Fibroblast of mammary gland (primary cell): ENCODE results near the gene MKNK2.

Source experiments
- DNase-seq: peaks from one replicate; pipeline ENCODE4 v3.0.0-alpha.2; 2010; ENCODE audit warnings: low read depth
- H3K4me3 ChIP-seq: 2 replicates; pipeline ENCODE4 v1.5.1; 2011; ENCODE audit warnings: low read depth, mild to moderate bottlenecking, low read length, moderate library complexity; ENCODE audit not compliant: control insufficient read depth
- CTCF ChIP-seq: conservative IDR thresholded peaks from 2 replicates; pipeline ENCODE4 v1.5.1; 2011; ENCODE audit warnings: low read depth, low read length, inconsistent platforms; ENCODE audit not compliant: control insufficient read depth, insufficient read depth

The MKNK2 gene

GRCh38 chr19:2049741-2050348, 1.2 kb downstream of the MKNK2 start:
- peak overlapping the region; percentile 78 for H3K4me3 ChIP-seq
- TF ChIP-seq CTCF: no peak
- DNase-seq: peak; percentile 67

GRCh38 chr19:2048959-2049740, 1.9 kb downstream of the MKNK2 start:
- peak overlapping the region; percentile 78 for H3K4me3 ChIP-seq
- TF ChIP-seq CTCF: no peak
- DNase-seq: no peak

GRCh38 chr19:2048104-2048958, 2.7 kb downstream of the MKNK2 start:
- no peak for TF ChIP-seq CTCF
- H3K4me3 ChIP-seq: no peak overlapping the region
- DNase-seq: no peak

GRCh38 chr19:2047449-2048103, 3.5 kb downstream of the MKNK2 start:
- no peak overlapping the region for H3K4me3 ChIP-seq
- DNase-seq: peak; percentile 64
- no peak for TF ChIP-seq CTCF

- DNase-seq: no peak
- TF ChIP-seq CTCF: no peak
Measured at GRCh38 chr19:2047076-2047448, 4.0 kb downstream of the MKNK2 start.

More at GRCh38 chr19:2047076-2047448, 4.0 kb downstream of the MKNK2 start:
- no peak overlapping the region for H3K4me3 ChIP-seq
